Measurements from ENCODE around the gene TNS3.
A peak's percentile ranks its signal among the peaks of the same experiment; 100 is the strongest.

TNS3 gene

GRCh38 chr7:47493976-47494911 lies 87.7 kb downstream of the TNS3 start:
- Histone ChIP-seq H3K4me3 (ENCODE audit: low read length) (peak overlapping the region; percentile 52), H3K9me2 (replicated peaks; ENCODE audit: insufficient read depth, low read length) (no peaks in the 10 kb centered on the region), H3K4me1 (ENCODE audit: low read length) (peaks cover 49% of the 10 kb centered on the region), H3K27ac (ENCODE audit: low read length) (peak overlapping the region; percentile 98), H3F3A (ENCODE audit: insufficient read depth, low read length) (peaks cover 46% of the 10 kb centered on the region), H3K9ac (ENCODE audit: low read length) (peak overlapping the region; percentile 61), H3K79me2 (ENCODE audit: low read length) (peaks cover 65% of the 10 kb centered on the region), H4K20me1 (ENCODE audit: insufficient read depth, low read length) (no peaks in the 10 kb centered on the region), H3K4me2 (ENCODE audit: low read depth, low read length) (peak overlapping the region; percentile 79), H3K36me3 (replicated peaks; ENCODE audit: insufficient read depth, low read length) (no peaks in the 10 kb centered on the region), H3K9me3 (replicated peaks; ENCODE audit: insufficient read depth, low read length) (no peaks in the 10 kb centered on the region), H3K27me3 (replicated peaks; ENCODE audit: insufficient read depth, low read length) (no peaks in the 10 kb centered on the region), H2AFZ (ENCODE audit: low read length) (peak overlapping the region; percentile 16; the same call in 1 of the 2 replicates)
- DNase-seq = peak; percentile 40
- TF ChIP-seq EZH2phosphoT487 (IDR thresholded peaks at IDR 0.05; ENCODE audit: low read length) (no peak), CTCF (IDR thresholded peaks at IDR 0.05; ENCODE audit: low read length) (no peak), EZH2 (optimal IDR thresholded peaks at IDR 0.05; ENCODE audit: low read depth, low read length) (no peak)

GRCh38 chr7:47492716-47493325 lies 89.1 kb downstream of the TNS3 start:
- no peaks in the 10 kb centered on the region for H3K36me3 ChIP-seq (replicated peaks; ENCODE audit: insufficient read depth, low read length)
- H3K4me2 ChIP-seq (ENCODE audit: low read depth, low read length) = no peak overlapping the region
- DNase-seq = no peak
- no peaks in the 10 kb centered on the region for H3K27me3 ChIP-seq (replicated peaks; ENCODE audit: insufficient read depth, low read length)
- H3K4me1 ChIP-seq (ENCODE audit: low read length) = peaks cover 34% of the 10 kb centered on the region
- H4K20me1 ChIP-seq (ENCODE audit: insufficient read depth, low read length) = no peaks in the 10 kb centered on the region
- H2AFZ ChIP-seq (ENCODE audit: low read length) = no peak overlapping the region
- no peaks in the 10 kb centered on the region for H3K9me2 ChIP-seq (replicated peaks; ENCODE audit: insufficient read depth, low read length)
- no peak overlapping the region for H3K27ac ChIP-seq (ENCODE audit: low read length)
- H3K9me3 ChIP-seq (replicated peaks; ENCODE audit: insufficient read depth, low read length) = no peaks in the 10 kb centered on the region
- H3F3A ChIP-seq (ENCODE audit: insufficient read depth, low read length) = peaks cover 36% of the 10 kb centered on the region
- no peak overlapping the region for H3K9ac ChIP-seq (ENCODE audit: low read length)
- peaks cover 70% of the 10 kb centered on the region for H3K79me2 ChIP-seq (ENCODE audit: low read length)
- TF ChIP-seq EZH2phosphoT487 (IDR thresholded peaks at IDR 0.05; ENCODE audit: low read length) (no peak), CTCF (IDR thresholded peaks at IDR 0.05; ENCODE audit: low read length) (no peak), EZH2 (optimal IDR thresholded peaks at IDR 0.05; ENCODE audit: low read depth, low read length) (no peak)
- H3K4me3 ChIP-seq (ENCODE audit: low read length) = no peak overlapping the region

- H4K20me1 ChIP-seq (ENCODE audit: insufficient read depth, low read length) = no peaks in the 10 kb centered on the region
- peaks cover 67% of the 10 kb centered on the region for H3K79me2 ChIP-seq (ENCODE audit: low read length)
- H3K36me3 ChIP-seq (replicated peaks; ENCODE audit: insufficient read depth, low read length) = no peaks in the 10 kb centered on the region
- peaks cover 16% of the 10 kb centered on the region for H3K4me1 ChIP-seq (ENCODE audit: low read length)
- no peak overlapping the region for H3K4me3 ChIP-seq (ENCODE audit: low read length)
- no peak overlapping the region for H3K9ac ChIP-seq (ENCODE audit: low read length)
- no peak for DNase-seq
- H2AFZ ChIP-seq (ENCODE audit: low read length) = no peak overlapping the region
- H3K4me2 ChIP-seq (ENCODE audit: low read depth, low read length) = no peak overlapping the region
- peaks cover 20% of the 10 kb centered on the region for H3F3A ChIP-seq (ENCODE audit: insufficient read depth, low read length)
- no peaks in the 10 kb centered on the region for H3K27me3 ChIP-seq (replicated peaks; ENCODE audit: insufficient read depth, low read length)
- H3K9me2 ChIP-seq (replicated peaks; ENCODE audit: insufficient read depth, low read length) = no peaks in the 10 kb centered on the region
- no peaks in the 10 kb centered on the region for H3K9me3 ChIP-seq (replicated peaks; ENCODE audit: insufficient read depth, low read length)
- TF ChIP-seq EZH2phosphoT487 (IDR thresholded peaks at IDR 0.05; ENCODE audit: low read length) (no peak), EZH2 (optimal IDR thresholded peaks at IDR 0.05; ENCODE audit: low read depth, low read length) (no peak), CTCF (IDR thresholded peaks at IDR 0.05; ENCODE audit: low read length) (no peak)
- no peak overlapping the region for H3K27ac ChIP-seq (ENCODE audit: low read length)
Observed at GRCh38 chr7:47490501-47491265, 91.2 kb downstream of the TNS3 start.
